Measurements from ENCODE around the gene DGCR6L.
"Not testable (repeated sequence)": the region's sequence is repeated elsewhere in the genome, so short reads cannot be mapped to it uniquely, and the experiment has no call there.

- not testable (repeated sequence) for TF ChIP-seq CTCF, POLR2A (IDR thresholded peaks at IDR 0.05)
Observed at GRCh38 chr22:20275325-20275724, 44.5 kb downstream of the DGCR6L start.

Measured in lower leg skin (tissue), 3 donors.